ENCODE measurements around the gene NOX1.
A peak's percentile ranks its signal among the peaks of the same experiment; 100 is the strongest.

NOX1 gene

DNA sequence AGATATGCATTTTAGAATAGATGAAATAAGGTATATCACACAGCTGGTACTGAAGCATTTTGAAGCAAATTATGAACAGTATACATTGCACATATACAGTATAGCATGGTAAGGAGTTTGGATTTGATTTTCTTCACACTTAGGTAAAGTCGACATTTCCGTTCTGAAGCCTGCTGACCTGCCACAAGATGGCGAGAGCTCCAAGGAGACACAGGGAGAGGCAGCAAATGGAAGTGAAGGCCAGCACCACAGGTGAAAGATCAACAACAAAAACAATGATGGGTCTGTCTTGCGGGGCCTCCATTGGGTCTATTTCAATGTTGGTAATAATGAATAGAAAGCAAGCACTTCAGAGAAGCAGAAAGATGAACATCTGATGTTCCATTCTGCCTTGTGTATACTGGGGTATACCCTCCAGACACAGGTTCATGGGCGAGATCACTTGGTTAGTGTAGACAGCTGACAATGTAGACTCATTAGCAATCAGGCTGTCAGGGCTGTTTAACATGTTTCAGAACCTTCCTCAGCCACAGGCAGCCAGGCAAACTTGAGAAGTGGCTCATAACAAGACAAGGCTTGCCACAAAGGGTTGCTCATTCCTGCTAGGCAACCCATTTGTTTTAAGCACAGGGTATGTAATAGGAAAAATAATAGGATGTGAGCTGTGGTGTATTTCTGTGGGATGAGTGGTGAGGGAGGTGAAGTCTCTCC, 21.4 kb upstream of the NOX1 start:
- H3K27ac ChIP-seq, result no peak overlapping the region
- ChIA-PET POLR2A (ENCODE audit: low non-redundant PET) (no interaction called here), CTCF (interaction anchor here (0.6 to 0.7 kb wide), 3 partner anchors 44 to 610 kb away, joined by 3 read pairs; no protein-coding TSS in a partner anchor)
- DNase-seq (ENCODE audit: low spot score), result peak; percentile 39
- TF ChIP-seq, protein P1, sequence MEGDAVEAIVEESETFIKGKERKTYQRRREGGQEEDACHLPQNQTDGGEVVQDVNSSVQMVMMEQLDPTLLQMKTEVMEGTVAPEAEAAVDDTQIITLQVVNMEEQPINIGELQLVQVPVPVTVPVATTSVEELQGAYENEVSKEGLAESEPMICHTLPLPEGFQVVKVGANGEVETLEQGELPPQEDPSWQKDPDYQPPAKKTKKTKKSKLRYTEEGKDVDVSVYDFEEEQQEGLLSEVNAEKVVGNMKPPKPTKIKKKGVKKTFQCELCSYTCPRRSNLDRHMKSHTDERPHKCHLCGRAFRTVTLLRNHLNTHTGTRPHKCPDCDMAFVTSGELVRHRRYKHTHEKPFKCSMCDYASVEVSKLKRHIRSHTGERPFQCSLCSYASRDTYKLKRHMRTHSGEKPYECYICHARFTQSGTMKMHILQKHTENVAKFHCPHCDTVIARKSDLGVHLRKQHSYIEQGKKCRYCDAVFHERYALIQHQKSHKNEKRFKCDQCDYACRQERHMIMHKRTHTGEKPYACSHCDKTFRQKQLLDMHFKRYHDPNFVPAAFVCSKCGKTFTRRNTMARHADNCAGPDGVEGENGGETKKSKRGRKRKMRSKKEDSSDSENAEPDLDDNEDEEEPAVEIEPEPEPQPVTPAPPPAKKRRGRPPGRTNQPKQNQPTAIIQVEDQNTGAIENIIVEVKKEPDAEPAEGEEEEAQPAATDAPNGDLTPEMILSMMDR (conservative IDR thresholded peaks at IDR 0.05; ENCODE audit: low read depth), result peak; percentile 44

GRCh38 chrX:100883654-100884053, 9.5 kb upstream of the NOX1 start:
- H3K27ac ChIP-seq, result no peak overlapping the region
- TF ChIP-seq, protein P1 (conservative IDR thresholded peaks at IDR 0.05; ENCODE audit: low read depth), result no peak
- no peak for DNase-seq (ENCODE audit: low spot score)
- ChIA-PET CTCF (interaction anchor here (0.6 to 0.7 kb wide), 2 partner anchors 22 to 130 kb away, joined by 4 to 5 read pairs; no protein-coding TSS in a partner anchor), POLR2A (ENCODE audit: low non-redundant PET) (no interaction called here)

DNA sequence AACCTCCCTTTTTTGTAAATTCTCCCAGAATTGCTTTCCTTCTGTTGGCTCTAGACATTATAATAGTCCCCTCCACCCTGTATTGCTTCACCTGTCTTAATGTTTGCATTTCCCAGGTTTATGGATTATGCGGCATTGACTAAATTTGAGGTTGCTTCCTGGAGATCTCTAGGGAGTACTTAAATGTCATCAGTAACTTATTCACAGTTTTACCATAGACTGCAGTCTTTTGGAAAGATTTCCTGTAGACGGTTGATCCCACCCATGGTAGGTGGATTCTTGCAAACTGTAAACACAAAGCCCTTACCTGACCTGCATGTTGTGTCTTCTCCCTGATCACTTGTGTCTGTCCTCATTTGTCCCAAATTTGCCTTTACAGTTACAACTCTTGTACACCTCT, 6.2 kb upstream of the NOX1 start:
- TF ChIP-seq, protein P1 (conservative IDR thresholded peaks at IDR 0.05; ENCODE audit: low read depth), result no peak
- ChIA-PET POLR2A (ENCODE audit: low non-redundant PET) (no interaction called here), CTCF (no interaction called here)
- DNase-seq (ENCODE audit: low spot score), result no peak
- no peak overlapping the region for H3K27ac ChIP-seq

GRCh38 chrX:100871594-100872560, 2.3 kb downstream of the NOX1 start:
- POLR2A ChIA-PET (ENCODE audit: low non-redundant PET), result no interaction called here
- no peak overlapping the region for H3K27ac ChIP-seq
- CTCF ChIA-PET, result no interaction called here
- TF ChIP-seq, protein P1 (conservative IDR thresholded peaks at IDR 0.05; ENCODE audit: low read depth), result no peak
- DNase-seq (ENCODE audit: low spot score), result no peak

DNA sequence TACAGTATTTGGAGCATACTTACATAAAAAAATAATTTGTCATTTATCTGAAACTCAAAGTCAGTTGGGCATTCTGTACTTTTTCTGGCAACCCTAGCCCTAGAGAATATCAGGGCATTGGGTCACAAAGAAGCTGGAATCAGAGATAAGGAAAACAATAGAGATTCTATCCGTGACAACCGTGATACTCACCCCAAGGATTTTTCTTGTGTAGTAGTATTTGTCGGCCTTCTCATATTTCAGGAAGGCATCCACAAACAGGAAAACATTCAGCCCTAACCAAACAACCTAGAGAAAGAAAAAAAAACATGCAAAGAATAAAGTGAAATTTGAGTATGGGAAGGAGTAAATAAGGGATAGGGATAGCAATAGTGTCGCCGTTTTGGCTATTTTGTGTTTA, 3.6 kb downstream of the NOX1 start:
- ChIA-PET CTCF (interaction anchor here (0.7 kb wide), 1 partner anchor 247 kb away, joined by 3 read pairs; no protein-coding TSS in a partner anchor), POLR2A (ENCODE audit: low non-redundant PET) (no interaction called here)
- no peak for DNase-seq (ENCODE audit: low spot score)
- TF ChIP-seq, protein P1 (conservative IDR thresholded peaks at IDR 0.05; ENCODE audit: low read depth), result no peak
- H3K27ac ChIP-seq, result no peak overlapping the region

DNA sequence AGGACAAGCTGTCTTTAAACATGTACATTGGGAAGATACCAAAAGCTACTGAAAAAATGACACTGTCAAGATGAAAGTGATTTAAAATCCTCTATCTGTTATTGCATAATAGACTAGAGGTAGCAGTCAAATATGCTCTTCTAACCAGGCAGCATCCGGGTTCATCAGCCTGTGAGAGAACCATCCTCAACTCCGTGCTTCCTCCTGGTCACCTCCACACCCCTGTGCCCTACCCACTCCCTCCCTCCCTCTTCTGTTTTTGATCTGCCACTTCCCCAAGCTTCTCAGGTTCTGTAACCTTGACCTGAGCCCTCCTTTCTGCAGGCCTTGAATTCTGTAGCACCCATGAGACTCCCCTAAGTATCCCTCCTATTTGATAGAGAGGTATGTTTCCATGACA, 5.9 kb downstream of the NOX1 start:
- TF ChIP-seq, protein P1 (conservative IDR thresholded peaks at IDR 0.05; ENCODE audit: low read depth), result no peak
- no peak overlapping the region for H3K27ac ChIP-seq
- ChIA-PET CTCF (no interaction called here), POLR2A (ENCODE audit: low non-redundant PET) (no interaction called here)
- DNase-seq (ENCODE audit: low spot score), result no peak
